ENCODE data around the gene TAMALIN.

- TF ChIP-seq CTCF (IDR thresholded peaks at IDR 0.05; ENCODE audit: low read length), result no peak
- no peak for TF ChIP-seq EZH2 (optimal IDR thresholded peaks at IDR 0.05; ENCODE audit: low read depth, low read length)
- TF ChIP-seq EZH2phosphoT487 (IDR thresholded peaks at IDR 0.05; ENCODE audit: low read length), result no peak
These were observed 28.4 kb downstream of the TAMALIN start for GRCh38 chr12:52035190-52035589.

All from MM.1S (cell line).